Measurements from ENCODE around the gene PTPRCAP.

DNA sequence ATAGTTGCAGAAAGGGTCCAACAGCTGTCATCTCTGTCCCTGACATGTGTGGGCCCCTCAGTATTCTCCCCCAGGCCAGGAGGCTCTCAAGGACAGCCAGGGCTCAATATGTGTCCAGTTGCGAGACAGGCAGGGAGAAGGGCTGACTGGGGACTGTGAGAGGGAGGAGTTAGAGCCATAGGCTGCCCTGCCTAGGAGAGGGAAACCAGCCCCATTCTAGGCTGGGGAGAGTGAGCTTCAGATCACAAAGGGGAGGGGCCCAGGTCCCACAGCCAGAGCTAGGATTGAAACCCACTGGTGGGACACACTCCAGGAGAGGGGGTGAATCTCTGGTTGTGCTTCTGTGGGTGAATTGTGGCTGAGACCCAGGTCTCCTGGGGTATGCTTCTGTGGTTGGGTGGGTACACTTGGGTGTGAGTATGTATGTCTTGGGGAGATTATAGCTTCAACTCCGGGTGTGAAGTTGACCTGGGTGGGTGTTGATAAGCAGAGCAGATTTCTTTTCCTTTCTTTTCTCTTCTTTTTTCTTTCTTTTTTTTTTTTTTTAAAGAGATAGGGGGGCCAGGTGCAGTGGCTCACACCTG lies 24.1 kb downstream of the PTPRCAP start:
- TF ChIP-seq CTCF (optimal IDR thresholded peaks at IDR 0.05 in 1 of 3, IDR thresholded peaks at IDR 0.05 in 1 of 3, conservative IDR thresholded peaks at IDR 0.05 in 1 of 3; ENCODE audit: extremely low read depth in 1 of 3, insufficient read depth in 2 of 3, low read length in 3 of 3) (no peak), EZH2 (IDR thresholded peaks at IDR 0.05; ENCODE audit: low read length) (no peak)

All from keratinocyte (primary cell).